Measurements from ENCODE around the gene ELFN1.

Gene ELFN1

DNA sequence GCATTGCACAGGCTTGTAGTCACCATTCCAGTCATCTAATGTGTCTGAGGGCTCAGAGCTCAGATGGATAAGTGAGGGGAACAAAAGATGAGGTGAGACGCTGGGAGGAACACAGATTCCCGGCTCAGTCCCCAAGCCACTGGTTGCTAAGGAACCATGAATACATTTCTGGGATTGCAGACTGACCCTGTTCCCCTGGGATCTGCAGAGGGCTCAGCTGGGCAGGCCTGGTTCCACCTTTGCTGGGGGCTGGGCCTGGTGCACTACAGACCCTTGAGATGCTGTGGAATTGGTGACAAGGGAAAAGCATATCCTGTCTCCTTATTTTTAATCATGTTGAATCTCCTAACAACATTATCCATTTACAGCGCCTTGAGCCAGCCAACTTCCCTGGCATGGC, 19.2 kb downstream of the ELFN1 start:
- no peak for TF ChIP-seq BHLHE40 (IDR thresholded peaks at IDR 0.05; ENCODE audit: borderline replicate concordance)
- no peak for TF ChIP-seq FOXM1 (IDR thresholded peaks at IDR 0.05; ENCODE audit: borderline replicate concordance)
- TF ChIP-seq CTBP1 (IDR thresholded peaks at IDR 0.05; ENCODE audit: borderline replicate concordance) = no peak
- TF ChIP-seq, protein P1, sequence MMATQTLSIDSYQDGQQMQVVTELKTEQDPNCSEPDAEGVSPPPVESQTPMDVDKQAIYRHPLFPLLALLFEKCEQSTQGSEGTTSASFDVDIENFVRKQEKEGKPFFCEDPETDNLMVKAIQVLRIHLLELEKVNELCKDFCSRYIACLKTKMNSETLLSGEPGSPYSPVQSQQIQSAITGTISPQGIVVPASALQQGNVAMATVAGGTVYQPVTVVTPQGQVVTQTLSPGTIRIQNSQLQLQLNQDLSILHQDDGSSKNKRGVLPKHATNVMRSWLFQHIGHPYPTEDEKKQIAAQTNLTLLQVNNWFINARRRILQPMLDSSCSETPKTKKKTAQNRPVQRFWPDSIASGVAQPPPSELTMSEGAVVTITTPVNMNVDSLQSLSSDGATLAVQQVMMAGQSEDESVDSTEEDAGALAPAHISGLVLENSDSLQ (IDR thresholded peaks at IDR 0.05) = no peak
- no peak for TF ChIP-seq NFRKB (IDR thresholded peaks at IDR 0.05)
- TF ChIP-seq ELF4 (IDR thresholded peaks at IDR 0.05) = no peak
- no peak for TF ChIP-seq ARNT (IDR thresholded peaks at IDR 0.05)
- no peak for TF ChIP-seq ZNF384 (IDR thresholded peaks at IDR 0.05)
- TF ChIP-seq L3MBTL2 (conservative IDR thresholded peaks at IDR 0.05) = no peak
- TF ChIP-seq HDGF (IDR thresholded peaks at IDR 0.05; ENCODE audit: borderline replicate concordance) = no peak
- no peak for TF ChIP-seq FOXK2 (IDR thresholded peaks at IDR 0.05)
- TF ChIP-seq SP1 (IDR thresholded peaks at IDR 0.05) = no peak
- no peak for TF ChIP-seq LEF1 (IDR thresholded peaks at IDR 0.05; ENCODE audit: borderline replicate concordance)
- TF ChIP-seq FOXA1 (IDR thresholded peaks at IDR 0.05) = no peak
- TF ChIP-seq TARDBP (IDR thresholded peaks at IDR 0.05) = no peak
- no peak for TF ChIP-seq SUZ12 (IDR thresholded peaks at IDR 0.05)
- DNase-seq (ENCODE audit: extremely low spot score) = no peak

DNA sequence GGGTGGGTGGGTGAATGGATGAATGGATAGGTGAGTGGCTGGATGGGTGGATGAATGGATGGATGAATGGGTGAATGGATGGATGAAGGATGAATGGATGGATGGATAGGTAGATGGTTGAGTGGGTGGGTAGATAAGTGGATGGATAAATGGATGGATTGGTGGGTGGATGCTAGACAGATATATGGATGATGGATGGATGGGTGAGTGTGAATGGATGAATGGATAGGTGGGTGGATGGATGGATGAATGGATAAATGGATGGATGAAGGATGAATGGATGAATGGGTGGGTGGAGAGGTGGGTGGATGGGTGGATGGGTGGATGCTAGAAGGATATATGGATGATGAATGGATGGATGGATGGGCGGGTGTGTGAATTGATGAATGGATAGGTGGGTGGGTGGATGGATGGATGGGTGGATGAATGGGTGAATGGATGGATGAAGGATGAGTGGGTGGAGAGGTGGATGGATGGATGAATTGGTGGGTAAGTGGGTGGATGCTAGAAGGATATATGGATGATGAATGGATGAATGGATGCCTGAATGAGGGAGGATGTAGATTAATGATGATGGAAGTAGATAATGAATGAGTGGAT, 20.4 kb downstream of the ELFN1 start:
- POLR2A ChIA-PET = no interaction called here
- DNase-seq (ENCODE audit: extremely low spot score) = no peak
- TF ChIP-seq HDGF (IDR thresholded peaks at IDR 0.05; ENCODE audit: borderline replicate concordance) (no peak), L3MBTL2 (conservative IDR thresholded peaks at IDR 0.05) (no peak), FOXM1 (IDR thresholded peaks at IDR 0.05; ENCODE audit: borderline replicate concordance) (no peak), ZNF384 (IDR thresholded peaks at IDR 0.05) (no peak), CTBP1 (IDR thresholded peaks at IDR 0.05; ENCODE audit: borderline replicate concordance) (no peak)
- CTCF ChIA-PET = no interaction called here

More for the DNA sequence above, 19.2 kb downstream of the ELFN1 start:
- CTCF ChIA-PET = no interaction called here
- POLR2A ChIA-PET = no interaction called here

DNA sequence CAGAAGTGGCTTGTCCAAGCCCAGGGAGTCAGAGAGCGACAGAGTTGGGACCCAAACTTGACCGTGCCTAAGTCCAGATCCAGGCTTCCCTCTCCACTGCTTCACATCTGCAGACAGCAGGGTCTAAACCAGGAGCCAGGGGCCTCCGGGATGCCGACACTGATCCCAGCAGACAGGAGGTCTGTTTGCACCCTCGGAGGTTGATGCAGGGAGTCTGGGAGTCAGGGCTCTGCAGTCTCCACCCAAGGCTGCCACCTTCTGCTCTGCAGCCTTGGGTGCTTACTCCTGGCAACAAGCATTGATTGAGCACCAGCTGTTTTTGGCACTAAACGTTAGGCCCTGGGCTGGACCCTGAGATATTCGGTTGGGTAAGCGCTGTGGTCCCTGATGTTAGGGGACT, 21.0 kb downstream of the ELFN1 start:
- DNase-seq (ENCODE audit: extremely low spot score) = no peak
- CTCF ChIA-PET = no interaction called here
- TF ChIP-seq CTBP1 (IDR thresholded peaks at IDR 0.05; ENCODE audit: borderline replicate concordance) = no peak
- TF ChIP-seq FOXM1 (IDR thresholded peaks at IDR 0.05; ENCODE audit: borderline replicate concordance) = no peak
- TF ChIP-seq NFRKB (IDR thresholded peaks at IDR 0.05) = no peak
- TF ChIP-seq, protein P1 (IDR thresholded peaks at IDR 0.05) = no peak
- no peak for TF ChIP-seq SUZ12 (IDR thresholded peaks at IDR 0.05)
- POLR2A ChIA-PET = no interaction called here

DNA sequence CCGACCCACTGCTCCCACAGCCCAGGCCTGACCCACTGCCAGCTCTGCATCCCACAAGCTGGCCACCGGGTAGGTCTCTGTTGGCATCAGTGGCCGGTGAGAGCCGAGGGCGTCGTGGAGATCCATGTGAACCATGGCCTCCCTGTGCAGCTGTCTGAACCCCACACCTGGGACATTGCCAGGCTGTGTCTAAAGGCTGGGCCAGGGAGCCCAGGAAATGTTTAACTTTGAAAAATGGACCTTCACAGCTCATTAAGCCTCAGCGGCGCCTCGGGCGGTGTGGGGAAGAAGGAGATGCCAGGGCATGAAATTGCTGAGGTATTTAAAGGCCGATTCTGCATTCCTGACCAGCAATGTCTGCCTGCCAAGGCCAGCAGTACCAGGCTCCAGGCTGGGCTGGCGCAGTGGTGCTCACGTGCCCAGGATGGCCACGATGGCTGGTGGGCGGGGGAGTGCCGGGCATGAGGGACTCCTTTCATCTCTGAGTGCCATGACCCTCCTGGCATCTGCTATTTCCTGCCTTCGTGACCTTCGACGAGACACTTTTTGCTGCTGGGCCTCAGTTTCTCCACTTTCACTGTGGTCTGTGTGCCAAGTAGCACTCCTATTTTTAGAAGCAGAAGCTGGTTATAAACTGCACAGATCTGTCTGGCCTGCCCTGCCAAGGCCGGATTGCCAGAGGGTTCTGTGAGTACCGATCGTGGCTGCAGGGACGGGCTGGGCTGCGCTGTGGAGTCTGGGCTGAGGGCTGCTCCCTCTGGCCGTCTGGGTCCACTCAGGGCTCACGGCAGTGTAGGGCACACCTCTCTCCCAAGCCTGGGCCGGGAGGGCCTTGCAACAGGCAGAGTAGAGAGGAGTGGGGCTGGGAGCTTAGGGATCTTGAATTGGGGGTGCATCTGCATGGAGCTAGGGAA, 21.8 kb downstream of the ELFN1 start:
- CTCF ChIA-PET = no interaction called here
- no peak for DNase-seq (ENCODE audit: extremely low spot score)
- POLR2A ChIA-PET = no interaction called here
- TF ChIP-seq L3MBTL2 (conservative IDR thresholded peaks at IDR 0.05) (no peak), ARNT (IDR thresholded peaks at IDR 0.05) (no peak), CTBP1 (IDR thresholded peaks at IDR 0.05; ENCODE audit: borderline replicate concordance) (no peak), NFRKB (IDR thresholded peaks at IDR 0.05) (no peak), ELF4 (IDR thresholded peaks at IDR 0.05) (no peak), FOXK2 (IDR thresholded peaks at IDR 0.05) (no peak), TARDBP (IDR thresholded peaks at IDR 0.05) (no peak), SUZ12 (IDR thresholded peaks at IDR 0.05) (no peak), SP1 (IDR thresholded peaks at IDR 0.05) (no peak), ZNF384 (IDR thresholded peaks at IDR 0.05) (no peak), BHLHE40 (IDR thresholded peaks at IDR 0.05; ENCODE audit: borderline replicate concordance) (no peak), LEF1 (IDR thresholded peaks at IDR 0.05; ENCODE audit: borderline replicate concordance) (no peak), HDGF (IDR thresholded peaks at IDR 0.05; ENCODE audit: borderline replicate concordance) (no peak), FOXM1 (IDR thresholded peaks at IDR 0.05; ENCODE audit: borderline replicate concordance) (no peak), FOXA1 (IDR thresholded peaks at IDR 0.05) (no peak)
- TF ChIP-seq, protein P1 (IDR thresholded peaks at IDR 0.05) = no peak

- ChIA-PET POLR2A (no interaction called here), CTCF (no interaction called here)
- no peak for TF ChIP-seq SP1 (IDR thresholded peaks at IDR 0.05)
- TF ChIP-seq ARNT (IDR thresholded peaks at IDR 0.05) = no peak
- TF ChIP-seq, protein P1 (IDR thresholded peaks at IDR 0.05) = no peak
- no peak for DNase-seq (ENCODE audit: extremely low spot score)
These were observed 22.7 kb downstream of the ELFN1 start for GRCh38 chr7:1692515-1693418.
